Activated CD8-positive, alpha-beta T cell treated with anti-CD3 and anti-CD28 coated beads, Interleukin-2, amount 10 ng/mL, durations not matched to agents 7 days and 5 days (primary cell): ENCODE data around the gene MOK. TPM values are rescaled to one million over a fixed set of nuclear protein-coding genes. Genes with fewer than 3 reads are reported as not detected.

Source experiments
- ATAC-seq: fragments of 150-1000 bp; cut with Tn5 transposase; one replicate; pipeline ENCODE4 v1.10.0; 2021; ENCODE audit warnings: moderate library complexity
- CTCF ChIA-PET: fragments of 350-600 bp; sonication (Branson Sonifier 250); formaldehyde crosslinking; loops from one replicate; lab custom pipeline; 2021; ENCODE audit warnings: antibody characterized with exemption; lab: Charles Lee
- POLR2A ChIA-PET: fragments of 350-600 bp; sonication (Branson Sonifier 250); formaldehyde crosslinking; loops from one replicate; lab custom pipeline; 2021; ENCODE audit warnings: antibody characterized with exemption; lab: Charles Lee
- DNase-seq: peaks from one replicate; pipeline ENCODE4 v3.0.0-alpha.2; 2020
- H3K27ac Mint-ChIP-seq: one replicate; pipeline ENCODE4 v1.8.0; 2021; ENCODE audit warnings: mild to moderate bottlenecking, mixed read lengths
- H3K27me3 Mint-ChIP-seq: one replicate; pipeline ENCODE4 v1.8.0; 2021; ENCODE audit warnings: low read depth, mixed read lengths
- H3K36me3 Mint-ChIP-seq: one replicate; pipeline ENCODE4 v1.8.0; 2021; ENCODE audit warnings: low read depth, mixed read lengths
- H3K4me1 Mint-ChIP-seq: one replicate; pipeline ENCODE4 v1.8.0; 2021; ENCODE audit warnings: low read depth, mixed read lengths
- H3K4me3 Mint-ChIP-seq: one replicate; pipeline ENCODE4 v1.8.0; 2021; ENCODE audit warnings: mild to moderate bottlenecking, mixed read lengths
- H3K9me3 Mint-ChIP-seq: one replicate; pipeline ENCODE4 v1.8.0; 2022; ENCODE audit warnings: mixed read lengths; ENCODE audit not compliant: insufficient read depth
- total RNA-seq, 2 experiments: library from RNA; stranded (reverse); gene quantifications; one replicate each; pipeline ENCODE4 v1.2.3, GENCODE V29; 2021

The MOK gene
- total RNA-seq, 2 experiments from 2014 or later: 3.3 to 4.1 TPM

DNA sequence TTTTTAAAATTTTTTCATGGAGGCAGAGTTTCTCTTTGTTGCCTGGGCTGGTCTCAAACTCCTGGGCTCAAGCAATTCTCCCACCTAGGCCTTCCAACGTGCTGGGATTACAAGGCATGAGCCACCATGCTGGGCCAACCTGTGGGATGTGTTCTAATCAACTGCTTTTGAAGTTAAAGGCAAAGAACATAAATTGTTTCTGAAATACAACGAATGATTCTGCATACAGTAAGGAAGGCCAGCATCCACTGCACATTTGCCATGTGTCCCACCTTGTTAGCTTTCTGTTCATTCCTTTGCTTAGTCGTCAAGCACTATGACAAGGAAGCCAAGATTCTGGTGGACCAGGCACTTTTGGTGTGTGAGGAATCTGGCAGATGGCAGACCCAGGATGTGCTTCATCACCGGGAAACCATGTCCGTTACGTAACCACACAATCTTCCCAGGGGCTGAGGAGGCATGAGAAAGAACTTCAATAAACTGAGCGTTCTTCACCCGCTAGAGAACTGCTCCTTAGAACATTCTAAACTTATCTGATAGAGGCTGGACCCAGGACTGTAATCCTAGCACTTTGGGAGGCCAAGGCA, 24.5 kb downstream of the MOK start:
- ChIA-PET CTCF (no interaction called here), POLR2A (no interaction called here)
- ATAC-seq: no peak
- DNase-seq: no peak
- H3K9me3 Mint-ChIP-seq: no peaks in the 10 kb centered on the region
- no peaks in the 10 kb centered on the region for H3K36me3 Mint-ChIP-seq
- no peak overlapping the region for H3K27ac Mint-ChIP-seq
- no peak overlapping the region for H3K4me3 Mint-ChIP-seq
- H3K4me1 Mint-ChIP-seq: no peaks in the 10 kb centered on the region
- H3K27me3 Mint-ChIP-seq: no peaks in the 10 kb centered on the region

DNA sequence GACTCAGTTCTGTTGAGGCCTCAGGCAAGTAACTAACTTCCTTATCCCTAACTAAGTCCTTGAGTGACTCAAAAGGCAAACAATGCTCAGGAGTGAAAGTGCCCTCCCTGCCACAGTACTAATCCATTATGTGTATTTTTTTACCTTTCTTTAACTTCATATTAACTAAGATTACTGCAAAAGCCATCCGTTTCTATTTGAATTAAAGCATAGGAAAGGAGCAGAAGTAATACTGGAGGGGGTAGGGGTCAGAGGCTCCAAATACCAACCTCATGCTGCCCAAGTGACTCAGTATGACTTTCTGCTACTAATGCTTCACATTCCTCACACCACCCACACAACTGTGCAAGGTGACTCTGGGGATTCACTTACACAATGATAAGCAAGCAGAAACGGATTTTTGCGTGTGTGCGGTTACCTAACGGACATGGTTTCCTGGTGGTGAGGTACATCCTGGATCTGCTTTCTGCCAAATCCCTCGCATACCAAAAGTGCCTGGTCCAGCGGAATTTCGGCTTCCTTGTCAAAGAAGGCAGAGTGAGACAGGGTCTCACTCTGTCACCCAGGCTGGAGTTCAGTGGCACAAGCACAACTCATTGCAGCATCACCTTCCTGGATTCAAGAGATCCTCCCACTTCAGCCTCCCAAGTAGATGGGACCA, 25.1 kb downstream of the MOK start:
- CTCF ChIA-PET: no interaction called here
- H3K36me3 Mint-ChIP-seq: no peaks in the 10 kb centered on the region
- DNase-seq: no peak

DNA sequence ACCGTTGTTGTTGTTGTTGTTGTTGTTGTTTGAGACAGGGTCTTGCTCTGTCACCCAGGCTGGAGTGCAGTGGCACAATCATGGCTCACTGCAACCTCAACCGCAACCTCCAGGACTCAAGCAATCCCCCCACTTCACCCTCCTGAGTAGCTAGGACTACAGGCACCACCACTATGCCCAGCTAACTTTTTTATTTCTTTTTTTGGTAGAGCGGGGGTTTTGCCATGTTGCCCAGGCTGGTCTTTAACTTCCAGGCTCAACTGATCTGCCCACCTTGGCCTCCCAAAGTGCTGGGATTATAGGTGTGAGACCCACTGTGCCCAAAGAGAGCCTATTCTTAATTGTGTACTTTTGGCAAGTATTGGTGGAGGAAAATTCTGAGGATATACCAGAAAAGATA, 25.7 kb downstream of the MOK start:
- ChIA-PET POLR2A (no interaction called here), CTCF (no interaction called here)
- H3K27me3 Mint-ChIP-seq: no peaks in the 10 kb centered on the region
- ATAC-seq (no peak), DNase-seq (no peak)
- H3K27ac Mint-ChIP-seq: no peak overlapping the region
- H3K9me3 Mint-ChIP-seq: no peaks in the 10 kb centered on the region
- no peaks in the 10 kb centered on the region for H3K36me3 Mint-ChIP-seq
- no peaks in the 10 kb centered on the region for H3K4me1 Mint-ChIP-seq
- H3K4me3 Mint-ChIP-seq: no peak overlapping the region

More for the DNA sequence above, 25.1 kb downstream of the MOK start:
- no peak for ATAC-seq
- POLR2A ChIA-PET: no interaction called here
- H3K27ac Mint-ChIP-seq: no peak overlapping the region
- no peaks in the 10 kb centered on the region for H3K4me1 Mint-ChIP-seq
- no peaks in the 10 kb centered on the region for H3K27me3 Mint-ChIP-seq
- H3K9me3 Mint-ChIP-seq: no peaks in the 10 kb centered on the region
- no peak overlapping the region for H3K4me3 Mint-ChIP-seq

- ATAC-seq: no peak
- no peak for DNase-seq
- ChIA-PET CTCF (no interaction called here), POLR2A (no interaction called here)
- Mint-ChIP-seq H3K4me3 (no peak overlapping the region), H3K27ac (no peak overlapping the region), H3K36me3 (no peaks in the 10 kb centered on the region), H3K4me1 (no peaks in the 10 kb centered on the region), H3K27me3 (no peaks in the 10 kb centered on the region), H3K9me3 (no peaks in the 10 kb centered on the region)
These were observed 26.4 kb downstream of the MOK start for GRCh38 chr14:102278631-102278935.

DNA sequence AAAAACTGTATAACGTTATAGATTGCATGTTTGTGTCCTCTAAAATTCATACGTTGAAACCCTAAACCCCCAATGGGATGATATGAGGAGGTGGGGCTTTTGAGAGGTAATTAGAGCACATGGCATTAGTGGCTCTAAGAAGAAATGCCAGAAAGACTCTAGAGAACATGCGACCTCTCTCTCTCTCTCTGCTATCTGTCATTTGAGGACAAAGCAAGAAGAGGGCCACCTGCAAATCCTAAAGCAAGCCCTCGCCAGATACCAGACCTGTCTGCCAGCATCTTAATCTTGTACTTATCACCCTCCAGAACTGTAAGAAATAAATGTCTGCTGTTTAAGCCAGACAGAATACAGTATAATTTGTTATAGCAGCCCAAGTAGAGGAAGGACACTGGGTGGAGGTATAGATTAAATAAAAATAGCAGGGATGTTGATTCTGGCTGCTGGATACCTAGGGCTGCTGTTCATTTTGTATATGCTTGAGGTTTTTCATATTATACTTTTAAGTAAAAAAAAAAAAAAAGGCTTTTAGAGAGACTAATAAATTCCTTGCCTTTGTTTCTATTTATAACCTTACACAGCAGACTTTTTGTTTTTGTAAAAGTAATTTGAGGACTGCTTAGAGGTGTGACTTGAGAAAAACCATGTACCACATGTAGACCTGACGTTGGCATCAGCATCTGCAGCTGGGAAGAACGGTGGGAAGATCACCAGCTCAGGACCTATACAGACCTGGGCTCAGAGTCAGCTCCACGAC, 26.9 kb downstream of the MOK start:
- ChIA-PET POLR2A (no interaction called here), CTCF (no interaction called here)
- H3K27me3 Mint-ChIP-seq: no peaks in the 10 kb centered on the region
- no peak overlapping the region for H3K4me3 Mint-ChIP-seq
- DNase-seq: no peak
- ATAC-seq: no peak
- no peak overlapping the region for H3K27ac Mint-ChIP-seq
- H3K4me1 Mint-ChIP-seq: no peaks in the 10 kb centered on the region
- H3K36me3 Mint-ChIP-seq: no peaks in the 10 kb centered on the region
- no peaks in the 10 kb centered on the region for H3K9me3 Mint-ChIP-seq

DNA sequence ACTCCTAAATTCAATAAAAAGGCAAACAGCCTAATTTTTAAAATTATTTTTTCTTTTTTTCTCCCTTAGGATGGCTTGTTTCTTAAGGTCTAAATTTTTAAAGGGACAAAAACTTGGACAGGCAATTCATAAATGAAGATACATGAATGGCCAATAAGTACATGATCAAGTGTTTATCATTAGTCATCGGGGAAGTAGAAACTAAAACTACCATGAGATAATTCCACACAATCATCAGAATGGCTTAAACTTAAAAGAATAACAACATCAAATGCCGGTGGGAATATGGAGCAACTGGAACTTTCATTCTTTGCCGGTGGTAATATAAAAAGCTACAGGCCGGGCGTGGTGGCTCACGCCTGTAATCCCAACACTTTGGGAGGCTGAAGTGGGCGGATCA, 29.1 kb downstream of the MOK start:
- ChIA-PET POLR2A (no interaction called here), CTCF (no interaction called here)
- Mint-ChIP-seq H3K27me3 (no peaks in the 10 kb centered on the region), H3K27ac (no peak overlapping the region), H3K4me1 (no peaks in the 10 kb centered on the region), H3K4me3 (no peak overlapping the region), H3K36me3 (no peaks in the 10 kb centered on the region), H3K9me3 (no peaks in the 10 kb centered on the region)
- no peak for DNase-seq
- ATAC-seq: no peak

DNA sequence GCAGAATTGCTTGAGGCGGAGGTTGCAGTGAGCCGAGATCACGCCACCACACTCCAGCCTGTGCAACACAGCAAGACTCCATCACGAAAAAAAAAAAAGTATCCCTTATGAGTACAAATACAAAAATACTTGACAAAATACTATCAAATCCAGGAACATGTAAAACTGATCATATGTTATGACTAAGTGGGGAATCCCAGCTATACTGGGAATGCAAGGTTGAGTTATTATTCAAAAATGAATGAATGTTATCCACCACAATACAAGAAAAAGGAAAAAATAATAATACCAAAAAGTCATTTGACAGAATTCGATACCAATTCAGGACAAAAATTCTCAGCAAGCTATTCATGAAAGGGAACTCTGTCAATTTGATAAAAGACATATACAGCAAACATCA, 32.6 kb downstream of the MOK start:
- POLR2A ChIA-PET: no interaction called here
- Mint-ChIP-seq H3K27me3 (no peaks in the 10 kb centered on the region), H3K9me3 (no peaks in the 10 kb centered on the region), H3K4me3 (no peak overlapping the region), H3K27ac (no peak overlapping the region), H3K36me3 (no peaks in the 10 kb centered on the region), H3K4me1 (no peaks in the 10 kb centered on the region)
- ATAC-seq: no peak
- no peak for DNase-seq
- CTCF ChIA-PET: no interaction called here

DNA sequence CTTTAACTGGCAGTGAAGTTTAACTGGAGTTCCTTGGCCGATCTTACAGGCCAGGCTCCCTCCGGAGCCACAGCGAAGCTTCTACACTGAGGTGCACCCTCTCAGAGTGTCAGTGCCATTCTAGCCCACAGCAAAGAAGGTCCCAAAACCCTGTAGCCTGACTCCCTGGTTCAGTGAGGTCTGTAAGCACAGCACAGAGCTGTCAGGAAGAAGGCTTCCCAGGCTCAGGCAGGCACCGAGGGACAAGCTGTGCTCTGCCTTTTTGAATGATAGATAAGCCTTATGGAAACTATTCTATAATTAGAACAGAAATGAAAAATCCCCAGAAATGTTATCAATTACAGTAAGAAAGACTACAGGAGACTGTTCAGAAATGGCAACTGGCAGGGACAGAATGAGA, 40.2 kb downstream of the MOK start:
- H3K27me3 Mint-ChIP-seq: no peaks in the 10 kb centered on the region
- ChIA-PET POLR2A (no interaction called here), CTCF (interaction anchor here (1.4 kb wide), 1 partner anchor 50 kb away, joined by 5 read pairs; no protein-coding TSS in a partner anchor)
- ATAC-seq (no peak), DNase-seq (no peak)
- H3K36me3 Mint-ChIP-seq: no peaks in the 10 kb centered on the region
- H3K9me3 Mint-ChIP-seq: no peaks in the 10 kb centered on the region
- no peak overlapping the region for H3K27ac Mint-ChIP-seq
- H3K4me1 Mint-ChIP-seq: no peaks in the 10 kb centered on the region
- no peak overlapping the region for H3K4me3 Mint-ChIP-seq

GRCh38 chr14:102264355-102264754, 40.6 kb downstream of the MOK start:
- POLR2A ChIA-PET: no interaction called here
- H3K4me3 Mint-ChIP-seq: no peak overlapping the region
- H3K27ac Mint-ChIP-seq: no peak overlapping the region
- no peaks in the 10 kb centered on the region for H3K4me1 Mint-ChIP-seq
- ATAC-seq (no peak), DNase-seq (no peak)
- H3K9me3 Mint-ChIP-seq: no peaks in the 10 kb centered on the region
- CTCF ChIA-PET: no interaction called here
- H3K27me3 Mint-ChIP-seq: no peaks in the 10 kb centered on the region
- no peaks in the 10 kb centered on the region for H3K36me3 Mint-ChIP-seq

GRCh38 chr14:102262929-102263462, 42.0 kb downstream of the MOK start:
- ChIA-PET POLR2A (no interaction called here), CTCF (no interaction called here)
- Mint-ChIP-seq H3K9me3 (no peaks in the 10 kb centered on the region), H3K27ac (no peak overlapping the region), H3K36me3 (no peaks in the 10 kb centered on the region), H3K4me1 (no peaks in the 10 kb centered on the region), H3K4me3 (no peak overlapping the region), H3K27me3 (no peaks in the 10 kb centered on the region)
- DNase-seq: no peak
- peak; percentile 15 for ATAC-seq

DNA sequence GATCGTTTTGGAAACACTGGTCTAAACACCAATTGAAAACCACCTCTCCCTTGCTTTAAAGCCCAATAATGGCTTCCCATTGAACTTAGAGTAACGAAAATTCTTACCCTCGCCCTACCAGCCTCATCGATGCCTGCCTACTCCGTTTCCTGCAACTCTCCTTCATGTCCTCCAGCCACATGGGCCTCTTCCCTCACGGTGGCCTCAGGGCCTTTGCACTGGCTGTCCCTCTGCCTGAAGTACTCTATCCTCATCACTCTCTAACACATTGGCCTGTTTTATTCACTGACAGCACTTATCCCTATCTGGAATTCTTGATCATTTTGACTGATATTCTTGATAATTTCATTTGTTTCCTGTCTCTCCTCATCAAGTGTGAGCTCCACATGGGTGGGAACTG, 46.8 kb downstream of the MOK start:
- ChIA-PET CTCF (no interaction called here), POLR2A (no interaction called here)
- no peak overlapping the region for H3K27ac Mint-ChIP-seq
- DNase-seq (no peak), ATAC-seq (no peak)
- H3K4me1 Mint-ChIP-seq: no peaks in the 10 kb centered on the region
- no peaks in the 10 kb centered on the region for H3K36me3 Mint-ChIP-seq
- no peaks in the 10 kb centered on the region for H3K27me3 Mint-ChIP-seq
- H3K4me3 Mint-ChIP-seq: no peak overlapping the region
- H3K9me3 Mint-ChIP-seq: no peaks in the 10 kb centered on the region

DNA sequence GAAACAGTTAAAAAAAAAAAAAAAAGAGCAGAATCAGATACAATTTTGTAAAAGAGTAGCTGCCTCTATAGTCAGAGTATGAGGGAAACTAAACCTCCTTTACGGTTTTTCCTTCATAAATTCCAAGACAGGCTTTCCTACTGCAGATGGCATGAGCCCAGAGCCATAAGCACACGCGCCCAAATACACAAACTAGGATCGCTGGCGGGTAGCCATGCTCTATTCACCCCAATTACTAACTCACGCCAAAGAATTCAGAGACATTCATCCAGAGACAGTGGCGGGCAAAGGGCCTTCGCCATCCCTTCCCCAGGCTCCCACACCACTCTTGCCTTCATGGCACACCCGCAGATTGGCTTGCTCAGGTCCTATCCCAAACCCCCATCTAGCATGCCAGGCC, 48.2 kb downstream of the MOK start:
- CTCF ChIA-PET: no interaction called here
- DNase-seq (no peak), ATAC-seq (no peak)
- no peak overlapping the region for H3K27ac Mint-ChIP-seq
- no peaks in the 10 kb centered on the region for H3K36me3 Mint-ChIP-seq
- POLR2A ChIA-PET: no interaction called here
- no peak overlapping the region for H3K4me3 Mint-ChIP-seq
- no peaks in the 10 kb centered on the region for H3K4me1 Mint-ChIP-seq
- H3K27me3 Mint-ChIP-seq: no peaks in the 10 kb centered on the region
- no peaks in the 10 kb centered on the region for H3K9me3 Mint-ChIP-seq
